Eye (tissue), 1 donor: ENCODE measurements around the gene SH2D2A.

ENCODE experiments used
- DNase-seq: peaks from one replicate; pipeline ENCODE4 v3.0.0-alpha.2; 2015

SH2D2A gene

DNA sequence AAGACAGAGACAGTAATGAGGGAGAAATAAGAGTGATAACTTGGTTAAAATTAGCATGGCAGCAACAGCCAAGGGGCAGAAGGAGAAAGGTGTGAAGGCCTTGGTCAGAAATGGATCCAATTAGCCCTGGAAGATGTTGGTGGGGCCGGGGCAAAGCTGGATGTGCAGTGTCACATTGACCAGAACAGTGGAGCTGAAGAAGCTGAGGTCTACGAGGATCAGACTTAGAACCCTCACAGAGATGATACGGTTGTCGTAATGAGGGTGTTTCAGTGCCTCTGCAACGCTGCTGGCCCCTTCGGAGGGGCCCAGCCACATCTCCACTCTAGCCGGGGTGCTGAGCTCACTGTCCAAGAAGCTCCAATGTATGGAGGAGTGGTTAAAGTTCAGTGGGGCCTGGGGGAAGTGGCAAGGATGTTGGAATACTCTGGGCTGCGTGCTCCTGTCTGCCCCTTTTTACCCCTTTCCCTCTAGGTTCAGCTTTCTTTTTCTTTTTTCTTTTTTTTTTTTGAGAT lies 14.2 kb downstream of the SH2D2A start:
- DNase-seq, result no peak

DNA sequence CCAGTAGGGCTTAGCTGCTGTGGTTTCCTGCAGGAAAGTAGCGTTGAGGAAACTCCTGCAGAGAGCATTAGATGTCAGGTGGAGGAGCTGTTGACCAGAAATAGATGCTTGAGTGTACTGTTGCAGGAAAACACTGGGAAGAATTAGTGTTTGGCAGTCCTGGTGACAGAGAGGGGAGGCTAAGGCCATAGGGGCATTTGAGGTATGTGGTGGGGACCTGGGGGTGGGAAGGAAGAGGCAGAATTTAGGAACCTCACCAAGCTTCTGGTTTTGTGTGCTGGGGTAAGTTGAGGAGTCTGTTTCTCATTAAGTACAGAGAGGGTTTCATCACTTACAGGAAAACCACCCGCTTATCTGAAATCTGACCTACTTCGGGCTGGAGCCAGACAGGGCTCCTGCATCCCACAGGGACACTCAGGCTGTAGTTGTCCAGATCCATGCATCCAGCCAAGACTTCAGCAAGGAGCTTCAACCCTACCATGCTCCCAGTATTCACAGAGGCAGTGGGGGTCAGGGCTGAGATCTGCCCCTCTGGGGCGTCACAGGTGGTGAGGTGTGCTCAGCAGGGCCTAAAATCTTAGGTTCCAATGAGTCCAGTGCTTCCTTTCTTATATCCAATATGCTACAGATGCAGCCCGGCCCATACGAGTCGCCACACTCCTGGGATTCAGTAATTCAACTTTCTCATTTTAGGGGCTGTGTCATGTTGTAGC lies 15.1 kb downstream of the SH2D2A start:
- peak; percentile 43 for DNase-seq

DNA sequence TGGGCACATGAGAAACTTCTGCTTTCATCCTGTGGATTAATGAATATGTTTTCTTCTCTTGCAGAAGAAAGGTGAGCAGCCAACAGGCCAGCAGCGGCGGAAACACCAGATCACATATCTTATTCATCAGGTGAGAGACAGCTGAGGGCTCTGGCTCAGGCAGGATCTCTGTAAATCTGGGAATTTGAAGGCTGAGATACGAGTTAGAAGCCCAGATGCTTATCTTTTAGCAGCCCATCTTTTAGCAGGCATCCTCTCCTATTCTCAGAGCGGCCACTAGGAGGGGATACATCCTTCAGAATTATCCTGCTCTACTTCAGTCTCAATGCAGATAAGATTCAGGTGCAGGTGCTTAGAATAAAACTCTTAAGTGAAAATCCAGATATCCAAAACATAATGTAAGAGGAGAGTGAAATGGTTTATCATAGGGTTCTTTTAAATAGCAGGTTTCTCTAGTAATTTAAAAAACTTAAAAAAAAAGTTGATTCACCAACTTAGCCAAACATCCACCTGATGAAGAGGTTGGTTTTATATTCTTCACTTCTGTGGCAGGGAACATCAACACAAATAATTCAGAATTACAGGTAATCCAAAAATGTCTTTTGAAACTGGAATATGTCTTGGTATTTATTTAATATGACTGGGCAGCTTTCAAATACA lies 19.3 kb downstream of the SH2D2A start:
- peak; percentile 82 for DNase-seq

DNA sequence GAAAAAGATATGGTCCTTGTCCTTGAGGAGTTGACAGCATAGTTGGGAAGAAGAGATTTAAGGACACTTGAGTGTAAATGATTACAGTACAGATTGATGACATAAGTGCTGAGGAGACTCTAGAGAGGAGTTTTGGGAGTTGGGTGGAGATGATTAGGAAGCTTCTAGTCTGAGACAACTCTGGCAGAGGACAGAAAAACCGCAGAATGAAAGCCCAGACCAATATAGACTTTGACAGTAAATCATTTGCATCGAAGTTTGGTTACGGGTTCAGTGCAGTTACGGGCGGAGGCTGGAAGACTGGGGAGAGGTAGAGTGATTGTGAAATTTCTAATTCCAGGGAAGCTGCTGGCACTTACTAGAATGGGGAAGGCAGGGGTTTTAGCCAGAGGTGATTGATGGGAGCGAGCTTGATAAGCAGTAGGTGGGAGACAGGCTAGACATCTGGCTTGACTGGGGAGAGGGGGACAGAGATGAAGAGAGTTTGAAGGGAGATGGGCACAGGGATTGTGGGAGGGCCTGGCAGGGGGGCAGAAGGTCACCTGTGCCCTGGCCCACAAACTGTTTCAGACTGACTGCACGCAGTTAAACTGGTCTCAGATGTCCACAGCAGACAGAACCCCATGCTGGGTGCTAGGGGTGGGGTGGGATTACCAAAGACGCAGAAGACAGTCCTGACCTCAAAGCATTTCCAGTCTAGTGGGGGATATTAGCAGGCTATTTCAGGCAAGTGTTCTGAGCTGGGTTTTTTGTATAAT lies 20.1 kb downstream of the SH2D2A start:
- no peak for DNase-seq

DNA sequence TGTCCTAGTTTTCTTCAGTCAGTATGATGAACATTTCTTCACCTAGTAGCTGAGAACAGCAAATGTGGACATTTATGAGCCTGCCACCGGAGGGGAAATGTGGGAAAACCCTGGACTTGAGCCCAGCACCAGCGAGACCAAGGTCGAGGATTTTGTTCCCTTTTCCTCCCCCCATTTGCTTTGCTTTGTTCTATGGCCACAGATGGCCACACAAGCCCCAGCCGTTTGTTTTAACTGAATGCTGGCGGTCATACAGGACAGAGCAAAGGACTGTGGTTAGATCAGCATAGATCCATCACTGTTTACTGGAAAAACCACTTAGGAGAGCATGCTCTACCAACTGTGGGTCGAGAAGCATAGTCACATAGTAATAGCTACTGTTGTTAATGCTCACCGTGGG lies 20.9 kb downstream of the SH2D2A start:
- DNase-seq, result no peak

DNA sequence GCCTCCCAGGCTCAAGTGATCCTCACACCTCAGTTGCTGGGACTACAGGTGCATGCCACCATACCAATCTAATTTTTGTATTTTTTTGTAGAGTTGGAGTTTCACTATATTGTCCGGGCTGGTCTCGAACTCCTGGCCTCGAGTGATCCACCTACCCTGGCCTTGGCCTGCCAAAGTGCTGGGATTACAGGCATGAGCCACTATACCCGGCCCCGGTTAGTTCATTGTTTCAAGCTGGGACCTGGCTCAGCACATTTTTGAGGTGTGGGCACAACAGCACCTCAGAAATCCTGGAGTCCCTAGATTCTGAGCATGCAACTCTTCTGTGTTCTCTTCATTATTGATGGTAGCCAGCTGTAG lies 21.3 kb downstream of the SH2D2A start:
- no peak for DNase-seq

DNA sequence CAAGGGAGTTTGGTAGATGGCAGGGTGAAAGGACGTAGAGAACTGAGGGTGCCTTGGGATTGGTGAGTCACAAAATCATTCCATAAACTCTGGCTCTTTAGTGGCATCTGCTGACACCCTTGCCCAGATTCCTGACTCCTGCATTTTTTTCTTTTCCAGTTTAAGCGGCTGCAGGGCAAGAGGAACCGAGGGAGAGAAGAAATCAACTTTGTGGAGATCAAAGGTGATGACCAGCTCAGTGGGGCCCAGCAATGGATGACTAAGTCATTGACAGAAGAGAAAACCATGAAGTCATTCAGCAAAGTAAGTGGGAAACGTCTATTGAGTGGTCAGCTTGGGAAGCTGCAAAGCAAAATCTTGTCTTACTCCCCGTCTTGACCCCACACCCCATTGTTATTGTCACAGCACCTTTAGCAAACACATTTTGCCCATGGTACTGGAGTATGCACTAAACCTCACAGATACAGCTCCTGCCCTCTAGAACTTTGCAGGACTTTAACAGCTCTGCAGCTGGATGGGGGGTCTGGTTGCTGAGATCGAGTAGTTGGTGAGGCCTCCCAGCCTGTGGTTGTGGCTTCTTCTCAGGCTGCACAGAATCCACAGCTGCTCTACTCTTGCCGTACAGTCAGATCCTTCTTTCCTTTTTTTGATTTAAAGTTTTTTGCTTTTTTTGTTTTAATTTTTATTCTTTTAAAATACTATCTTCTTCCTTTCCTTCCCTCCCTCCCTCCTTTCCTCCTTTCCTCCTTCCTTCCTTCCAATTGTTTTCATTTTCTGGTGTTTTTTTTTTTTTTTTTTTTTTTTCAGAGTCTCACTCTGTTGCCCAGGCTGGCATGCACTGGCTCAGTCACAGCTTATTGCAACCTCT lies 21.9 kb downstream of the SH2D2A start:
- DNase-seq, result no peak

DNA sequence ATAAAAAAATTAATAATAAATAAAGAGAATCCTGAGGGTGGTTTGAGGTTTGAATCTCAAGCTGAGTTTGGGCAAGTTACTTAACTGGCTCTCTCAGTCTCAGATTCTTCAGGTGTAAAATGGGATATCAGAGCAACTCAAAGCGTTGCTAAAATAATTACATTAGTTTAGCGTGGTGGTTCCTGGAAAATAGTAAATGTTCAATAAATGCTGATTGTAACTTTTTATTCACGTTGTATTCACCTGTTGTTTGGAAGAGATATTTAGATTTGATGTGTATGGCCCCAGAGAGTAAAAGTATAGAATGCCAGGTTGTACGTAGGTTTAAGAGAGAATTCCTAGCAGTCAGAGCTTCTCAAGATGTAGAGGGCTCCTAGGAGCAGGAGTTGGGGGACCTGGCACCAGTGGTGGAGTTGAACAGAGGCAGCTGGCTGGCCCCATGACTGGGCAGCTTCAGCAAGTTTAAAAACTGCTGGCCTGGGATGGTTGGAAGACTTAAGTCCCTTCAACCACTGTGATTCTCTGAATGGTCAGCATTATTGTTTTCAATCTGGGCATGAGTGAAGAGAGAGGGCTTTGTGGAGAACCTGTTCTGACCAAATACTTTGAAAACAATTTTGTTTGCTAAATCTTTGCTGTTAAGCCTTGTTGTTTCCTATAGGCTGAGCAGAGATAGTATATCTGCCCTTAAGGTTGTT lies 26.9 kb downstream of the SH2D2A start:
- DNase-seq, result no peak

DNA sequence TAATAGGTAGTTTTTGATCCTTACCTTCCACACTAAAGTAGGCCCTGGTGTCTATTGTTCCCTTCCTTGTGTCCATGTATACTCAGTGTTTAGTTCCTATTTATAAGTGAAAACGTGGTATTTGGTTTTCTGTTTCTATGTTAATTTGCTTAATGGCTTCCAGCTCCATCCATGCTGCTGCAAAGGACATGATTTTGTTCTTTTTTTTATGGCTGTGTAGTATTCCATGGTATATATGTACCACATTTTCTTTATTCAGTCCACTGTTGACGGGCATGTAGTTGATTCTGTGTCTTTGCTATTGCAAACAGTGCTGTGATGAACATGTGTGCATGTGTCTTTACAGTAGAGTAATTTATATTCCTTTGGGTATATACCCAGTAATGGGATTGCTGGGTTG lies 28.5 kb downstream of the SH2D2A start:
- no peak for DNase-seq

DNA sequence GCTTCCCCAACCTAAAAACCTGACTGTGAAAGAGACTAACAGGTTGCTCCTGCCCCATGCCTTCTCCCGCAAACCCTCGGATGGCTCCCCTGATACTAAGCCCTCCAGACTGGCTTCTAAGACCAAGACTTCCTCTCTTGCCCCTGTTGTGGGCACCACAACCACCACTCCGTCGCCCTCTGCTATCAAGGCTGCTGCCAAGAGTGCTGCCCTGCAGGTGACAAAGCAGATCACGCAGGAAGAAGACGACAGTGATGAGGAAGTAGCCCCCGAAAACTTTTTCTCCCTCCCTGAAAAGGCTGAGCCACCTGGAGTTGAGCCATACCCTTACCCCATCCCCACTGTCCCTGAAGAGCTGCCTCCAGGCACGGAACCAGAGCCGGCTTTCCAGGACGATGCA lies 30.0 kb downstream of the SH2D2A start:
- DNase-seq, result no peak

DNA sequence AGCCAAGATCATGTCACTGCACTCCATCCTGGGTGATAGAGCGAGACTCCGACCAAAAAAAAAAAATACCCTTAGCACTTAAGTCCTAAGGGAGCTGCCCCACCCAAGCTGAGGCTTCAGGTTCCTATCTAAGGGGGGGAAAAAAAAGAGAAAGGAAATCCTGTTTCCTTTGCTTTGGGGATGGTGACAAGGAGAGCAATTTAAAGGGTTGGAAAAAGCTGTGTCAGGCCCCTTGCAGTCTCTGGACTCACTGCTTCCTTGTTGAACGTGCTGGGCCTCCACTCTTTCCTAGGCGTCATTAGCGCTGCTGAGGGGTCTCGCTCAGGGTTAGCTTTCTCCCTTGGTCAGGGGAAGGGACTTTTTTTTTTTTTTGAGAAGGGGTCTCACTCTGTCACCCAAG lies 31.2 kb downstream of the SH2D2A start:
- DNase-seq, result no peak

DNA sequence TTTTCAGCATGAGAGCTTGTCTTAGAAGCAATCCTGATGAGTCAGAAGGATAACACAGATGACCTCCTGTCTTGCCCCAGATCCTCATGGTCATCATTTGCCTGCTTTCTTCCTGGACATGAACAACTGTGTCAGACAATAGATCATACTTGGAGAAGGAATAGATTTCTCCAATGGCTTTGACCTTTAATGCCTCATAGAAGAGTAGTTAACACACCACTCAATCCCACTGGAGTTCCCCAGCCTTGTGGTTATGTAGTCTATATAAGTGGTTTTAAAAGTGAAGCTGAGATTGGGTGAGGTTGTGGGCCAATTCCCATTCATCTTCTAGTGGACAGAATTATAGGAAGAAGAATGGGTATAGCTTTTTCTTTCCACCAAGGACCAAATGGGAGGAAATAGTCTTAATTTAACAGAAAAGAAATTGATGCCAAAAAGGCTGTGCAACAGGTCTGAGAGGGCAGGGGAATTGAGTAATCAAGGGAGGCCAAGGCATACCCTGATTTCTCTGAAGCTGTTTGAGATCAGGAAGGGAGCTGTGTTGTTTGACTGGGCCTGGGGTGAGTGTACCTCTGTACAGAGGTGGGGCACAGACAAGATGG lies 35.0 kb downstream of the SH2D2A start:
- DNase-seq, result no peak

DNA sequence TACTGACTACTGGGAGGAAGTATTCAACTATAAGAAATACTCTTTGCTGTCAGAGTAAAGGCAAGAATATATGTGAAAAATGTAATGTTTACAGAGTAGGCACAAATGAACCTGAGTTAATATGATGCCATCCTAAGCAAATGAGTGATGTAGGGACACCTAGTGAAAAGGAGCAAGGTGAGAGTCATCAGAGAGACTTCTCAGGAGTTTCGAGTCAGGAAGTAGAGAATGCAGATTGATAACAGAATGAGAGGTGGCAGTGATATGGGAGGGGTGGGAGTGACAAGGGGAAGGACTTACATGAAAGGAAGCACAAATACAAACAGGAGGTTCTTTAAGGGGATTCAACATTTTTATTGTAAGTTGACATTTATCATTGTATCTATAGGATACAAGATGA lies 39.1 kb downstream of the SH2D2A start:
- no peak for DNase-seq

DNA sequence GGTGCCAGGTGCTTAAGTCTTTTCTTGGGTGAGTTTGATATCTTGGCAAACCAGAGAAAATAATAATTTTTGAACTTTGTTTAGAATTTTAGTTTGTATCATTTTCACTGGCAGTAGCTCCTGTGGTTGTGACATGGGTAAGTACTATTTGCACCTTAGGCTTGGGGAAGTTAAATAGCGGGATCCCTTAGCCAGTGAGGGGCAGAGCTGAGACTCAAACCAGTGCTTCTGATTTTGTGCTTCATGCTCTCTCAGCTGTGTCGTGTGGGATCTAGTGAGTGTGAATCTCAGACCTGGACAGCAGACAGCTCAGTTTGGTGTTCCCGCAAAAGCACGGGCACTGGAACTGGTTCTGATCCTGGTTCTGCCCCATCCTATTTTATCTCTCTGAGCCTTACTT lies 39.7 kb downstream of the SH2D2A start:
- DNase-seq, result no peak

DNA sequence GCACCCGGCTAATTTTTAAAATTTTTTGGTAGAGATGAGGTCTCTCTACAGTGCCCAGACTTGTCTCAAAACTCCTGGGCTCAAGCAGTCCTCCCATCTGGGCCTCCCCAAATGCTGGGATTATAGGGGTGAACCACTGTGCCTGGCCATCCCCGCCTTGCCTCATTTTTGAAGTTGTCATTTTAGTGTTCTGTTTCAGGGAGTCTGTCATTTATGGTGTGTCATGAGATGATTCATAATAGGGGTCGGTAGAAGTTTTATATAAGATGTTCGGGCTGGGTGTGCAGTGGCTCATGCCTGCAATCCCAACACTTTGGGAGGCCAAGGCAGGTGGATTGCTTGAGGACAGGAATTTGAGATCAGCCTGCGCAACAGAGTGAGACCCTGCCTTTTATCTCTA lies 40.8 kb downstream of the SH2D2A start:
- no peak for DNase-seq

DNA sequence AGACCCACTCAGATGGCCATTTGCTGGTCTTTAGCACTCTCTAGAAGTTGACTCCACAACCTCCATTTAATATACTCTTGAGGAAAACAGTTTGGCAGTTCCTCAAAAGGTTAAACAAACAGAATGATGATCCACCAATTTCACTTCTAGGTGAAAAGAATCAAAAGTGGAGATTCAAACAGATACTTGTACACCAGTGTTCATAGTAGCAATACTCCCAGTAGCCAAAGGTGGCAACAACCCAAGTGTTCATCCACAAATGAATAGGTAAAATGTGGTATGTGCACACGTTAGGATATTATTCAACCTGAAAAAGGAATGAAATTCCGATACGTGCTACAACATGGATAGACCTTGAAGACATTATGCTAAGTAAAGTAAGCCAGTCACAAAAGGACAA lies 43.0 kb downstream of the SH2D2A start:
- no peak for DNase-seq

DNA sequence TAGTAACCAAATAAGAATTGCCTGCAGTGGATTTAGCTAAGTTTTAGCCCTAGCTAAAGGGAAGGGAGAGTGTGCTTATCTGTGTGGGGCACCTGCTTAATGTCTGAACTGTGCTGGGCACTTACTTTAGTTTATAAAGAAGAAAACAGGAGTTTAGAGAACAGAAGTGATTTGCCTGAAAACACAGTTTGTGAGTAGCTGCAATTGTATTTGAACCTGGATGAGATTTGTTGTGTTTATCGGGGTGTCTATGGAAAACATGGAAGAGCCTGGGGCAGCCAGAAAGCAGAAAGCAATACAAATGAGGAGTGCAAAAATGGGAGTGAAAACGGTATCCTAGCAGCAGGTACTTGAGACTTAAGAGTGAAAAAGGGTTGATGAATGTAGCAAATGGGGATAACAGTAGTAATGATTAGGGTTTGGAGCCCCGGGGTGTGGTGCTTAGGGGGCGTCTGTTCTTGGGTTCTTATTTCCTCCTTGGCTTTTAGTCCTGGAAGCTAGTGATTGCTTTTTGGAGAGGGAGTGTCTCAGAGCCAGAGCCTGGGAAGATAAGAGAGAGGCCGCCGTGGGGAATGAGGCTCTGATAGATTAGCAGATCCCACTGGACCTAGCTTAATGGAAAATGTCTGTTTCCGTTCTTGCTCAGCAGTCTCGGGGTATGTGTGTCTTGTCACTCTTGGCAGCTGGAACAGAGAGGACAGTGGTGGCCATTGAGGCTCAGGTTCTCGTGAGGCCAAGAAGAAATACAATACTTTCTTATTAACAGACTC lies 43.7 kb downstream of the SH2D2A start:
- peak; percentile 59 for DNase-seq

DNA sequence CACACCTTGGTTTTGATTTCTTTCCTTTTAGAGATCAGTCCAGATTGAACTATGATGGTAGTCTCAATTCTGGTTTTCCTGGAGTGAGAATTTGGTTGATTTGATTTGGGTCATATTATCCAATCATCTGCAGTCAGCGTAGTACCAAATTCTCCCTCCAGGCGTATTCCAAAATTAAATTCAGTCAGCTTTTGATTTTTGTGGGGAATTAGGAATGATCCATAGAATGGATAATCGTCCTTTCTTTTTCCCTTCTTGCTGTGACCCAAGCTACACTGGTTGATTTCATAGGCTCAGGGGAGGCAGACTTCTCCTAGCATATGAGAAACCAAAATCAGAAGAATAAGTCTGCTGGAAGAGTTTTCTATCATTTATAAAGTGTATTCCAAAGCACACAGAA lies 44.4 kb downstream of the SH2D2A start:
- no peak for DNase-seq

DNA sequence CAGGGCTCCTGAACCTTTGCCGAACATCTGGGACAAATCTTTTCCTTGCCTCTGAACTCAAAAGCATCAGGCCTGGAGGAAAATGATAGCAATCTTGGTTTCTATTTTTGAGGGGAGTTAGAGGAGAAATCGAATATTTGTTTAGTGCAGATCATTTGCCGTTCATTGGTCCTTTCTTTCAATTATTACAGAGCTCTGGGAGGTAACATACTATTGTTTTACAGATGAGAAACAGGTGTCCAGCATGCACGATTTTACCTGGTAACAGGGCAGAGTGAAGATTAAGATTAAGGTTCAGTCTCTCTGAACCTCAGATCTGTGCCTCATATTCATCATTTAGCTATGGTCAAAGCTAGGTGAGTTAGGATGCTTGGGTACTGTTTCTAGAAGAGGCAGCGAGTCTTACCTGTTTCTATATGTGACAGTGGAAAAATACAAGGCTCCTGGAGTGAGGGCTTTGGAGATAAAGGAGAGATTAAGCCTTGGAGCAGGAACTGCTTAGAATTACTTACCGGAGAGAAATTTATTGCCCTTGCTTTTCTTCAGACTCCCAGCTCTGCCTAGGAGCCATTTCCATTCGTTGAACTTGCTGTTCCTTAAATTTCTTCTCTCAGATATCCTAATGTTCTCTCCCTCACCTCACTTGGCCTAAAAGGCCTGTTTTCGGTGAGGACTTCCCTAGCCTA lies 47.9 kb downstream of the SH2D2A start:
- no peak for DNase-seq

DNA sequence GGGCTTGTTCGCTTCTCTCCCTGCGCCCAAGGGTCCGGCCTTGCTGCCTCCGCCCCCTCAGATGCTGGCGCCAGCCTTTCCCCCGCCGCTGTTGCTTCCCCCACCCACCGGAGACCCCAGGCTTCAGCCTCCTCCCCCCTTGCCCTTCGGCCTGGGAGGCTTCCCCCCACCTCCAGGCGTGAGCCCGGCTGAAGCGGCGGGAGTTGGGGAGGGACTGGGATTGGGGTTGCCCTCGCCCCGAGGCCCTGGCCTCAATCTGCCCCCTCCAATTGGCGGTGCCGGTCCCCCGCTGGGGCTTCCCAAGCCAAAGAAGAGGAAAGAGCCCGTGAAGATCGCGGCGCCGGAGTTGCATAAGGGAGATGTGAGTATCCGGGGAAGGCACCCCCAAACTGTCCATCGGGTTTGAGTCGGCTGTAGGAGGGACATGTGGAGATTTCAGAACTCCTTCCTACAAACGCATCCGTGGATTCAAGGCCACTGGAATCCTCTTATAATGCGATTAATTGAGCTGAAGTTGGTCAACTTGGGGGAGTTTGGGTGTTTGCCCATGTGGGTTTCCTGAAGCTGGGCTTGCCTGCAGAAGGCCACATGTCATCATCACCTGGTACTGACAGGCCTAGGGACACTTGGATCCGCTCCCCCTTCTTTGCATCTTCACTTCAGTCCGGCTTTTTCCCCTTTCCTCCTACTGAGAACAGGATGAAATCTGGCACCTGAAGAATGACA lies 48.6 kb downstream of the SH2D2A start:
- DNase-seq, result no peak
